ENCODE results near the gene UNCX.

UNCX gene

GRCh38 chr7:1226186-1226901 lies 6.3 kb upstream of the UNCX start:
- TF ChIP-seq, protein P1, sequence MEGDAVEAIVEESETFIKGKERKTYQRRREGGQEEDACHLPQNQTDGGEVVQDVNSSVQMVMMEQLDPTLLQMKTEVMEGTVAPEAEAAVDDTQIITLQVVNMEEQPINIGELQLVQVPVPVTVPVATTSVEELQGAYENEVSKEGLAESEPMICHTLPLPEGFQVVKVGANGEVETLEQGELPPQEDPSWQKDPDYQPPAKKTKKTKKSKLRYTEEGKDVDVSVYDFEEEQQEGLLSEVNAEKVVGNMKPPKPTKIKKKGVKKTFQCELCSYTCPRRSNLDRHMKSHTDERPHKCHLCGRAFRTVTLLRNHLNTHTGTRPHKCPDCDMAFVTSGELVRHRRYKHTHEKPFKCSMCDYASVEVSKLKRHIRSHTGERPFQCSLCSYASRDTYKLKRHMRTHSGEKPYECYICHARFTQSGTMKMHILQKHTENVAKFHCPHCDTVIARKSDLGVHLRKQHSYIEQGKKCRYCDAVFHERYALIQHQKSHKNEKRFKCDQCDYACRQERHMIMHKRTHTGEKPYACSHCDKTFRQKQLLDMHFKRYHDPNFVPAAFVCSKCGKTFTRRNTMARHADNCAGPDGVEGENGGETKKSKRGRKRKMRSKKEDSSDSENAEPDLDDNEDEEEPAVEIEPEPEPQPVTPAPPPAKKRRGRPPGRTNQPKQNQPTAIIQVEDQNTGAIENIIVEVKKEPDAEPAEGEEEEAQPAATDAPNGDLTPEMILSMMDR (IDR thresholded peaks at IDR 0.05; ENCODE audit: extremely low read depth, missing control alignments): no peak
- DNase-seq (ENCODE audit: low spot score): no peak

DNA sequence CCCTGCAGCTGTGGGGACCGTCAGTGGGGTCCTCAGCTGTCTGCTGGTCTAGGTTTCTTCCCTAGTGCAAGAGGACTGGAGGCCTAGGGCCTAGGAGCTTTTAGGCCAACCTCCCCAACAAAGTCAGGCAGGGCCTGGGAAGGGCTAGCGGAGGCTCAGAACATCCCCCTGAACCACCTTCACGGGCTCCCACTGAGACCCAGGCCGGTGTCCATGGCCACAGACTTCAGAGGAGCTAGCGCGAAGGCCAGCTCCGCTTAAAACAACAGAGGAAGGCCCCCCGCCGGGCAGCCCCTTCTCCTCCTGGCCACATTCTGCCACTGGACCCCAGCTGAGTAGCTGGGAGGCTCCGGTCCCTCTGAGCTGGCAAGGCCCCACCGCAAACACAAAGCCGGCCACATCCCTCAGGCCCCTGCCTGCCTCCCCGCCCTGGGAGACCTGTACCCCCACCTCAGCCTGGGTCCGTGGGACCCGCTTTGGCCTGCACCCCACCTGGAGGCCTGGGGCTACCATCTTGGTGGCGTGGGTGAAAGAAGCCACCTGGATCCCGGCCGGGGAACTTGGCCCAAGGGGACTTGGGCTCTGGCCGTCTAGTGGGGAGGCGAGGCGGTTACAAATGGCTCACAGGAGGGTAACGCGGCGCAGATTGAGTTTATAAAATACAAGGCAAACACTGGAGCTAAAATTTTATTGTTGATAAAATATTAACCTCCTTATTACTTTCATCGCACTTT lies 5.4 kb upstream of the UNCX start:
- DNase-seq (ENCODE audit: low spot score): no peak
- TF ChIP-seq, protein P1 (IDR thresholded peaks at IDR 0.05; ENCODE audit: extremely low read depth, missing control alignments): no peak

DNA sequence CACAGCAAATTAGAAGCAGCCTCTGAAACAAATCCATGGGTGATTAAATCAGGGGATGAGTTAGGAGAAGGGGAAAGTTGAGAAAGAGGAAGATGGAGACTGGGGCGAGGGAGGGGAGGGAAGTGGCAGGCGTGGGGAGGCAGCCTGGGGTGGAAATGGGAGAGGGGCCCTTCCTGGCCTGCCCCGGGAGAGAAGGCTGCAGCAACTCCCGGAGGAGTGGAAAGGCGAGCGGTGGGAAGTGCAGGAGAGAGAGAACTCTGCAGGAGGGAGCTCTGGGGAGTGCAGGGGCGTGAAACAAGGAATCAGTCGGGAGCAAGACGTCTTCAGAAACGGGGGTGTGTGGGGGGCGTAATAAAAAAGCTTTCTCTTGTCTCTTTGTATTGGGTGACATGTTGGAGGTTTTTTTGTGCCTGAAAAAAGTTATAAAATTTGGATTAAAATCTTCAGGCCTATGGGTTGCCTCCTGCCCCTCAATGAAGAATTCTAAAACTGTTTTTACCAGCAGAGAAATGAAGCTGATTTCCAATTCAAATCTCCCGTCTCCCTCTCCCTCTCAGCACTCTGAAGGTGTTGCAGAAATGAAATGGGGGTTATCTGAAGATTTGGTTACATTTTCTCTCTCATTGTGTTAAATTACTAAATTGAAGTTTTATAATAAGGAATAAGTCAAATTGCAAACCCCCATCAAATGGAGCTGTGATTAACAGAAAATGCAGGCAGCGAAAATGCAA lies 4.7 kb upstream of the UNCX start:
- DNase-seq (ENCODE audit: low spot score): no peak
- TF ChIP-seq, protein P1 (IDR thresholded peaks at IDR 0.05; ENCODE audit: extremely low read depth, missing control alignments): no peak

- TF ChIP-seq, protein P1 (IDR thresholded peaks at IDR 0.05; ENCODE audit: extremely low read depth, missing control alignments): no peak
- DNase-seq (ENCODE audit: low spot score): no peak
Measured at GRCh38 chr7:1228545-1229201, 4.0 kb upstream of the UNCX start.

DNA sequence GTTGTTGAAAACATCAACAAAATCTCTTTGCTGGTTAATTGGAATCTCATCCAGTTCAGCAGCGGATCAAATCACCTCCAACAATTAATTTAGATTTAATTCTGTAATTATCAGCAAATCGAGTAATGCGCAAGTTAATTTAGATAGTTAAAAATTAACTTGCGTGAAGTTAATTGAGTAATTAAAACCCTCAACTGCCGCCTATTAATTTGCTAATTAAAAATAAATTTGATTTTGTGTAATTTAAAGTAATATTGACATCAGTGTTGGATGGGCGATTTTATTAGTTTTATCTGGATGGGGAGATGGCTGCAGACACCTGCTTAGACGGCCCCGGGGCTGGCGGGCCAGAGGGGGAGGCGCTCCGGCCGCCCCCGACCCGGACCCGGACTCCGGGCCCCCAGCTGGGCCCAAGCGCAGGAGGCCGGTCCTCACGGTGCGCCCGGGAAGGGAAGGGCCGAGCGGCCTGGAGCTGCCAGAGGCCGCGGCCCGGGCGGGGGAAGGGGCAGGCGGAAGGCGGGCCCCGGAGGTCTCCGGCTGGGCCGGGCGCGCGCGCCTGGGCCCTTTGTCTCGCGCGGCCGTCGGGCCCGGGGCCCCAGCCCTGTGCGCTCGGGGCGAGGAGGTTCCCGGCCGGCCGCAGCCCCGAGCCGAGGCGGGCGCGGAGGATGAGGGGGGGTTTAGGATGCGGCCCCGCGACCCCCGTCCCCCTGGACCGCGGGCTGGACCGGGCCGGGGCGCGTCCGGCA lies 3.3 kb upstream of the UNCX start:
- no peak for DNase-seq (ENCODE audit: low spot score)
- TF ChIP-seq, protein P1 (IDR thresholded peaks at IDR 0.05; ENCODE audit: extremely low read depth, missing control alignments): no peak

GRCh38 chr7:1229956-1230355 lies 2.7 kb upstream of the UNCX start:
- no peak for DNase-seq (ENCODE audit: low spot score)
- TF ChIP-seq, protein P1 (IDR thresholded peaks at IDR 0.05; ENCODE audit: extremely low read depth, missing control alignments): no peak
